Astrocyte (in vitro differentiated cells and primary cell): ENCODE results near the gene RPS27L. TPM values are rescaled to one million over a fixed set of nuclear protein-coding genes. Genes with fewer than 3 reads are reported as not detected.

ENCODE experiments used
- DNase-seq: peaks from one replicate; pipeline ENCODE4 v3.0.0-alpha.2; 2010; ENCODE audit warnings: low read depth
- FAIRE-seq: peaks from 2 replicates; lab custom pipeline; 2011; peaks lifted over from hg19 to GRCh38; lab: Jason Lieb, UNC
- H2AFZ ChIP-seq: 2 replicates; pipeline ENCODE4 v1.6.0; 2012; ENCODE audit warnings: low read depth, low read length, inconsistent platforms
- H3K27ac ChIP-seq: 2 replicates; pipeline ENCODE4 v1.5.1; 2011; ENCODE audit warnings: low read depth, low read length, inconsistent platforms
- H3K27me3 ChIP-seq: 2 replicates; pipeline ENCODE4 v1.6.0; 2011; ENCODE audit warnings: low read length, inconsistent platforms; ENCODE audit not compliant: insufficient read depth
- H3K36me3 ChIP-seq: 2 replicates; pipeline ENCODE4 v1.5.1; 2011; ENCODE audit warnings: low read length, inconsistent platforms; ENCODE audit not compliant: insufficient read depth
- H3K4me1 ChIP-seq: 2 replicates; pipeline ENCODE4 v1.5.1; 2011; ENCODE audit warnings: low read length, inconsistent platforms; ENCODE audit not compliant: insufficient read depth
- H3K4me2 ChIP-seq: 2 replicates; pipeline ENCODE4 v1.6.0; 2012; ENCODE audit warnings: low read length, inconsistent platforms
- H3K4me3 ChIP-seq: 2 replicates; pipeline ENCODE4 v1.5.1; 2011; ENCODE audit warnings: low read depth, mild to moderate bottlenecking, low read length, inconsistent platforms; ENCODE audit not compliant: insufficient read depth
- H3K79me2 ChIP-seq: 2 replicates; pipeline ENCODE4 v1.6.0; 2012; ENCODE audit warnings: mild to moderate bottlenecking, low read length, inconsistent platforms; ENCODE audit not compliant: insufficient read depth
- H3K9ac ChIP-seq: 2 replicates; pipeline ENCODE4 v1.6.0; 2012; ENCODE audit warnings: mild to moderate bottlenecking, low read length, inconsistent platforms
- H3K9me3 ChIP-seq: 2 replicates; pipeline ENCODE4 v1.5.1; 2012; ENCODE audit warnings: low read depth, mild to moderate bottlenecking, low read length, inconsistent platforms; ENCODE audit not compliant: insufficient read depth
- H4K20me1 ChIP-seq: 2 replicates; pipeline ENCODE4 v1.6.0; 2012; ENCODE audit warnings: low read length, inconsistent platforms; ENCODE audit not compliant: insufficient read depth
- H3K27ac Mint-ChIP-seq: one replicate; pipeline ENCODE4 v1.8.0; 2021; ENCODE audit warnings: mild to moderate bottlenecking, mixed read lengths; ENCODE audit not compliant: unreplicated experiment
- H3K27me3 Mint-ChIP-seq: one replicate; pipeline ENCODE4 v1.8.0; 2021; ENCODE audit warnings: low read depth, mixed read lengths; ENCODE audit not compliant: unreplicated experiment
- H3K36me3 Mint-ChIP-seq: one replicate; pipeline ENCODE4 v1.8.0; 2021; ENCODE audit warnings: low read depth, mixed read lengths; ENCODE audit not compliant: unreplicated experiment
- H3K4me1 Mint-ChIP-seq: one replicate; pipeline ENCODE4 v1.8.0; 2021; ENCODE audit warnings: low read depth, mixed read lengths; ENCODE audit not compliant: unreplicated experiment
- H3K4me3 Mint-ChIP-seq: one replicate; pipeline ENCODE4 v1.8.0; 2021; ENCODE audit warnings: mild to moderate bottlenecking, moderate library complexity, mixed read lengths; ENCODE audit not compliant: unreplicated experiment
- H3K9me3 Mint-ChIP-seq: one replicate; pipeline ENCODE4 v1.8.0; 2021; ENCODE audit warnings: mild to moderate bottlenecking, mixed read lengths; ENCODE audit not compliant: unreplicated experiment
- CTCF ChIP-seq: IDR thresholded peaks from 2 replicates; pipeline ENCODE4 v1.5.1; 2011; ENCODE audit warnings: low read depth, mild to moderate bottlenecking, inconsistent platforms, low read length, moderate library complexity; ENCODE audit not compliant: insufficient read depth
- EZH2 ChIP-seq: IDR thresholded peaks from 2 replicates; pipeline ENCODE4 v1.6.1; 2012; ENCODE audit warnings: mild to moderate bottlenecking, low read length, inconsistent platforms; ENCODE audit not compliant: insufficient read depth
- total RNA-seq: library from RNA; stranded (reverse); gene quantifications from 2 replicates; pipeline ENCODE4 v1.2.1, GENCODE V29; 2021

Gene RPS27L
- total RNA-seq, 1 donor from 2014 or later = 484 TPM

GRCh38 chr15:63200464-63201249 lies 43.4 kb upstream of the RPS27L start:
- TF ChIP-seq CTCF (no peak), EZH2 (no peak)
- Mint-ChIP-seq H3K36me3 (no peaks in the 10 kb centered on the region), H3K4me1 (peaks cover 52% of the 10 kb centered on the region), H3K27me3 (no peaks in the 10 kb centered on the region), H3K9me3 (no peaks in the 10 kb centered on the region), H3K4me3 (no peak overlapping the region), H3K27ac (peak overlapping the region; percentile 15)
- H2AFZ ChIP-seq = no peak overlapping the region
- peaks cover 62% of the 10 kb centered on the region for H3K79me2 ChIP-seq
- FAIRE-seq = no peak
- no peak for DNase-seq
- no peak overlapping the region for H3K4me2 ChIP-seq
- H3K27ac ChIP-seq = no peak overlapping the region
- no peak overlapping the region for H3K4me3 ChIP-seq
- H3K36me3 ChIP-seq = peaks cover 2% of the 10 kb centered on the region
- peaks cover 22% of the 10 kb centered on the region for H3K4me1 ChIP-seq
- no peaks in the 10 kb centered on the region for H3K27me3 ChIP-seq
- no peaks in the 10 kb centered on the region for H3K9me3 ChIP-seq
- peaks cover 13% of the 10 kb centered on the region for H4K20me1 ChIP-seq
- no peak overlapping the region for H3K9ac ChIP-seq

GRCh38 chr15:63198371-63199250 lies 41.3 kb upstream of the RPS27L start:
- no peak overlapping the region for H3K9ac ChIP-seq
- TF ChIP-seq EZH2 (no peak), CTCF (no peak)
- DNase-seq = no peak
- H3K4me1 Mint-ChIP-seq = peaks cover 62% of the 10 kb centered on the region
- no peak overlapping the region for H2AFZ ChIP-seq
- H3K4me3 ChIP-seq = no peak overlapping the region
- H3K4me2 ChIP-seq = no peak overlapping the region
- peaks cover 12% of the 10 kb centered on the region for H4K20me1 ChIP-seq
- no peak for FAIRE-seq
- peaks cover 75% of the 10 kb centered on the region for H3K79me2 ChIP-seq
- H3K9me3 Mint-ChIP-seq = no peaks in the 10 kb centered on the region
- no peaks in the 10 kb centered on the region for H3K9me3 ChIP-seq
- H3K36me3 Mint-ChIP-seq = no peaks in the 10 kb centered on the region
- peaks cover 2% of the 10 kb centered on the region for H3K36me3 ChIP-seq
- no peak overlapping the region for H3K27ac ChIP-seq
- H3K27me3 ChIP-seq = no peaks in the 10 kb centered on the region
- H3K27ac Mint-ChIP-seq = no peak overlapping the region
- H3K27me3 Mint-ChIP-seq = no peaks in the 10 kb centered on the region
- no peak overlapping the region for H3K4me3 Mint-ChIP-seq
- H3K4me1 ChIP-seq = peaks cover 18% of the 10 kb centered on the region
